Osteoblast (primary cell): ENCODE results near the gene ADAP1. TPM values are rescaled to one million over a fixed set of nuclear protein-coding genes. Genes with fewer than 3 reads are reported as not detected.
A peak's percentile ranks its signal among the peaks of the same experiment; 100 is the strongest.

Experiments used
- DNase-seq: peaks from one replicate; pipeline ENCODE4 v3.0.0; 2011; ENCODE audit warnings: low spot score, mixed read lengths; ENCODE audit not compliant: insufficient read length; ENCODE audit errors: missing footprints
- H2AFZ ChIP-seq: 2 replicates; pipeline ENCODE4 v1.6.0; 2011; ENCODE audit warnings: mild to moderate bottlenecking, low read length
- H3K27ac ChIP-seq: 2 replicates; pipeline ENCODE4 v1.5.1; 2011; ENCODE audit warnings: mild to moderate bottlenecking, low read depth, low read length, moderate library complexity
- H3K27me3 ChIP-seq: 2 replicates; pipeline ENCODE4 v1.6.0; 2012; ENCODE audit warnings: mild to moderate bottlenecking, control low read depth, inconsistent platforms, low read length, moderate library complexity; ENCODE audit not compliant: insufficient read depth
- H3K36me3 ChIP-seq: 2 replicates; pipeline ENCODE4 v1.5.1; 2011; ENCODE audit warnings: mild to moderate bottlenecking, low read length, control low read depth, moderate library complexity; ENCODE audit not compliant: insufficient read depth
- H3K4me1 ChIP-seq: 2 replicates; pipeline ENCODE4 v1.5.1; 2011; ENCODE audit warnings: mild to moderate bottlenecking, low read length, control low read depth, moderate library complexity; ENCODE audit not compliant: insufficient read depth
- H3K4me2 ChIP-seq: 2 replicates; pipeline ENCODE4 v1.6.0; 2011; ENCODE audit warnings: mild to moderate bottlenecking, low read length; ENCODE audit not compliant: insufficient read depth
- H3K4me3 ChIP-seq: fragments of 200-600 bp; sonication (generic); 3 replicates; pipeline ENCODE4 v1.5.1; 2012; ENCODE audit warnings: mild to moderate bottlenecking, low read length, inconsistent platforms; ENCODE audit not compliant: insufficient read depth
- H3K79me2 ChIP-seq: 2 replicates; pipeline ENCODE4 v1.6.0; 2012; ENCODE audit warnings: mild to moderate bottlenecking, low read length, control low read depth, inconsistent platforms; ENCODE audit not compliant: insufficient read depth
- H3K9me3 ChIP-seq: 2 replicates; pipeline ENCODE4 v1.5.1; 2011; ENCODE audit warnings: low read depth, low read length, control low read depth
- H4K20me1 ChIP-seq: 2 replicates; pipeline ENCODE4 v1.6.0; 2012; ENCODE audit warnings: mild to moderate bottlenecking, low read length, control low read depth; ENCODE audit not compliant: insufficient read depth
- total RNA-seq: library from RNA; depleted of rRNA; stranded (reverse); fragments of >200 nt; gene quantifications from 2 replicates; pipeline ENCODE4 v1.2.3, GENCODE V29; 2012
- TF ChIP-seq, protein P1 (sequence below): IDR thresholded peaks from 2 replicates; pipeline ENCODE4 v1.5.1; 2011; ENCODE audit warnings: mild to moderate bottlenecking, low read depth, low read length, moderate library complexity; ENCODE audit errors: extremely low read depth

ADAP1 gene
- total RNA-seq, 1 donor, result 2.2 TPM

DNA sequence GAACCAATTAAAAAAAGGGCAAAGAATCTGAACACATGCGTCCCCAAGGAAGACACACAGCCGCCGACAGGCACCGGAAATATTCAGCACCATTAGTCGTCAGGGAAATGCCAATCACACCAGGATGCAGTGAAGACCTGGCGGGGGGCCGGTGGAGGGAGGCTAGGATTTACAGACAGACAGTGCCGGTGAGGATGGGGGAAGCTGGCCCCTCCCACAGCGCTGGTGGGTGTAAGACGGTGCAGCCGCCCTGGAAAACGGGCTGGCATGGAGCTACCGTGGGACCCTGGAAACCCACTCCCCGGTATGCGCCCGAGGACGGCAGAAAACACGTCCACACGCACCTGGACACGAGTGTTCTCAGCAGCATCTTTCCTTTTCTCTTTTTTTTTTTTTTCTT is 4.8 kb upstream of the ADAP1 start:
- TF ChIP-seq, protein P1, sequence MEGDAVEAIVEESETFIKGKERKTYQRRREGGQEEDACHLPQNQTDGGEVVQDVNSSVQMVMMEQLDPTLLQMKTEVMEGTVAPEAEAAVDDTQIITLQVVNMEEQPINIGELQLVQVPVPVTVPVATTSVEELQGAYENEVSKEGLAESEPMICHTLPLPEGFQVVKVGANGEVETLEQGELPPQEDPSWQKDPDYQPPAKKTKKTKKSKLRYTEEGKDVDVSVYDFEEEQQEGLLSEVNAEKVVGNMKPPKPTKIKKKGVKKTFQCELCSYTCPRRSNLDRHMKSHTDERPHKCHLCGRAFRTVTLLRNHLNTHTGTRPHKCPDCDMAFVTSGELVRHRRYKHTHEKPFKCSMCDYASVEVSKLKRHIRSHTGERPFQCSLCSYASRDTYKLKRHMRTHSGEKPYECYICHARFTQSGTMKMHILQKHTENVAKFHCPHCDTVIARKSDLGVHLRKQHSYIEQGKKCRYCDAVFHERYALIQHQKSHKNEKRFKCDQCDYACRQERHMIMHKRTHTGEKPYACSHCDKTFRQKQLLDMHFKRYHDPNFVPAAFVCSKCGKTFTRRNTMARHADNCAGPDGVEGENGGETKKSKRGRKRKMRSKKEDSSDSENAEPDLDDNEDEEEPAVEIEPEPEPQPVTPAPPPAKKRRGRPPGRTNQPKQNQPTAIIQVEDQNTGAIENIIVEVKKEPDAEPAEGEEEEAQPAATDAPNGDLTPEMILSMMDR, result no peak
- H3K4me3 ChIP-seq, result no peak overlapping the region
- H3K79me2 ChIP-seq, result no peaks in the 10 kb centered on the region
- no peak overlapping the region for H2AFZ ChIP-seq
- H3K4me1 ChIP-seq, result no peaks in the 10 kb centered on the region
- H3K9me3 ChIP-seq, result no peaks in the 10 kb centered on the region
- peaks cover 2% of the 10 kb centered on the region for H4K20me1 ChIP-seq
- no peak overlapping the region for H3K4me2 ChIP-seq
- no peaks in the 10 kb centered on the region for H3K36me3 ChIP-seq
- no peak overlapping the region for H3K27ac ChIP-seq
- peak; percentile 78 for DNase-seq
- H3K27me3 ChIP-seq, result peaks cover 45% of the 10 kb centered on the region

- no peak overlapping the region for H3K27ac ChIP-seq
- peaks cover 2% of the 10 kb centered on the region for H4K20me1 ChIP-seq
- H3K4me3 ChIP-seq, result no peak overlapping the region
- DNase-seq, result peak; percentile 82
- no peaks in the 10 kb centered on the region for H3K36me3 ChIP-seq
- H3K27me3 ChIP-seq, result peaks cover 41% of the 10 kb centered on the region
- no peaks in the 10 kb centered on the region for H3K4me1 ChIP-seq
- no peaks in the 10 kb centered on the region for H3K79me2 ChIP-seq
- no peak overlapping the region for H3K4me2 ChIP-seq
- no peaks in the 10 kb centered on the region for H3K9me3 ChIP-seq
- TF ChIP-seq, protein P1, result no peak
- H2AFZ ChIP-seq, result no peak overlapping the region
Observed at GRCh38 chr7:958221-959200, 4.0 kb upstream of the ADAP1 start.

- Histone ChIP-seq H3K27ac (no peak overlapping the region), H2AFZ (no peak overlapping the region), H3K4me3 (no peak overlapping the region), H3K36me3 (no peaks in the 10 kb centered on the region), H3K79me2 (no peaks in the 10 kb centered on the region), H3K4me2 (no peak overlapping the region), H3K4me1 (no peaks in the 10 kb centered on the region), H4K20me1 (peaks cover 2% of the 10 kb centered on the region), H3K27me3 (peaks cover 47% of the 10 kb centered on the region), H3K9me3 (no peaks in the 10 kb centered on the region)
- peak; percentile 71 for DNase-seq
- TF ChIP-seq, protein P1, result no peak
Observed at GRCh38 chr7:957418-958220, 3.1 kb upstream of the ADAP1 start.

DNA sequence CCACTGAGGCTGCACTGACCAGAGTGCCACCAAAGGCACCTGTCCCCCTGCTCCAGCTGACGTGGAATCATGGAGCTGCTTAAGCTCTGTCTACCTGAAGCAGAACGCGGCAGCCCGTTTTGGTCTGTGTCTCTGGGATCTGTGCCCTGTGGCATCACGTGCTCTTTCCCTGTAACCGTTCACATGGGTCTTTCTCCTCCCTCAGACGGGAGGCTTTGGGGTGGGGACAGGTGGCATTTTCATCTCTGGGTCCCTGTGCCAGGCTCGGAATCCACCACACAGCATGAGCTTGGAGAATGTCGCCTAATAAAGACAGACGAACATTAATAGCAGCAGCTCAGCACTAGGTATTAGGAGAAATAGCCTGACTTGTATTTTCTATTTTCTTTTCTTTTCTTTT is 1.6 kb upstream of the ADAP1 start:
- Histone ChIP-seq H3K4me1 (no peaks in the 10 kb centered on the region), H3K79me2 (no peaks in the 10 kb centered on the region), H3K9me3 (no peaks in the 10 kb centered on the region), H4K20me1 (peaks cover 2% of the 10 kb centered on the region), H3K27me3 (peaks cover 52% of the 10 kb centered on the region), H3K36me3 (no peaks in the 10 kb centered on the region), H3K4me3 (no peak overlapping the region), H3K27ac (no peak overlapping the region), H3K4me2 (no peak overlapping the region), H2AFZ (no peak overlapping the region)
- TF ChIP-seq, protein P1, result no peak
- peak; percentile 50 for DNase-seq
